GM12878 (cell line): ENCODE results near the gene CCR5AS.

ENCODE experiments used
- BCLAF1 ChIP-seq: fragments of 450-650 bp; IDR thresholded peaks from 2 replicates; pipeline ENCODE4 v1.6.1; 2017; ENCODE audit warnings: antibody characterized with exemption, mild to moderate bottlenecking, moderate library complexity
- BHLHE40 ChIP-seq, 2 experiments: fragments of 450-650 bp in 1 of 2; IDR thresholded peaks; 2 replicates each; pipeline ENCODE4 v1.6.1; 2011 to 2017; ENCODE audit warnings: low read depth in 2 of 2, borderline replicate concordance in 1 of 2, improper control_type of control experiment in 1 of 2, low read length in 1 of 2, mild to moderate bottlenecking in 1 of 2
- BMI1 ChIP-seq: fragments of 450-650 bp; IDR thresholded peaks from 2 replicates; pipeline ENCODE4 v1.6.1; 2016; ENCODE audit warnings: mild to moderate bottlenecking, moderate library complexity, borderline replicate concordance
- CREM ChIP-seq: IDR thresholded peaks from 2 replicates; pipeline ENCODE4 v1.6.1; 2014; ENCODE audit warnings: antibody characterized with exemption, low read depth
- CTCF ChIP-seq, 3 experiments: IDR thresholded peaks in 2 of 3; conservative IDR thresholded peaks in 1 of 3; 2 replicates each; pipeline ENCODE4 v1.5.1; 2011; ENCODE audit warnings: low read depth in 3 of 3, low read length in 3 of 3, mild to moderate bottlenecking in 3 of 3, control low read depth in 2 of 3, moderate library complexity in 2 of 3, inconsistent platforms in 1 of 3, mixed read lengths in 1 of 3; ENCODE audit not compliant: control insufficient read depth in 2 of 3, insufficient read depth in 1 of 3; ENCODE audit errors: extremely low read depth in 1 of 3
- MAX ChIP-seq: IDR thresholded peaks from 2 replicates; pipeline ENCODE4 v1.6.1; 2012; ENCODE audit warnings: low read depth, low read length, improper control_type of control experiment
- MXI1 ChIP-seq: fragments of 150-350 bp; IDR thresholded peaks from 2 replicates; pipeline ENCODE4 v1.6.1; 2011; ENCODE audit warnings: low read depth, mild to moderate bottlenecking, inconsistent platforms, low read length, improper control_type of control experiment
- MYC ChIP-seq: IDR thresholded peaks from 2 replicates; pipeline ENCODE4 v1.6.1; 2011; ENCODE audit warnings: mild to moderate bottlenecking, low read length, moderate library complexity, inconsistent platforms; ENCODE audit not compliant: insufficient read depth, insufficient replicate concordance, insufficient read length, severe bottlenecking
- PAX8 ChIP-seq: fragments of 450-650 bp; IDR thresholded peaks from 2 replicates; pipeline ENCODE4 v1.6.1; 2017; ENCODE audit warnings: mild to moderate bottlenecking, moderate library complexity
- POLR2AphosphoS5 ChIP-seq: IDR thresholded peaks from 2 replicates; pipeline ENCODE4 v1.6.1; 2011; ENCODE audit warnings: mild to moderate bottlenecking, low read length, inconsistent platforms
- SREBF2 ChIP-seq: IDR thresholded peaks from 2 replicates; pipeline ENCODE4 v1.6.1; 2012; ENCODE audit warnings: mild to moderate bottlenecking, low read length
- YY1 ChIP-seq: IDR thresholded peaks from 2 replicates; pipeline ENCODE4 v1.6.1; 2011; ENCODE audit warnings: low read depth, mild to moderate bottlenecking, low read length
- TF ChIP-seq, protein P1 (sequence below): fragments of 450-650 bp; IDR thresholded peaks from 2 replicates; pipeline ENCODE4 v1.6.1; 2017; ENCODE audit warnings: low read depth, mild to moderate bottlenecking, moderate library complexity
- TF ChIP-seq, protein P2 (sequence below): fragments of 150-350 bp; IDR thresholded peaks from 2 replicates; pipeline ENCODE4 v1.6.1; 2016; ENCODE audit warnings: low read depth, low read length

DNA sequence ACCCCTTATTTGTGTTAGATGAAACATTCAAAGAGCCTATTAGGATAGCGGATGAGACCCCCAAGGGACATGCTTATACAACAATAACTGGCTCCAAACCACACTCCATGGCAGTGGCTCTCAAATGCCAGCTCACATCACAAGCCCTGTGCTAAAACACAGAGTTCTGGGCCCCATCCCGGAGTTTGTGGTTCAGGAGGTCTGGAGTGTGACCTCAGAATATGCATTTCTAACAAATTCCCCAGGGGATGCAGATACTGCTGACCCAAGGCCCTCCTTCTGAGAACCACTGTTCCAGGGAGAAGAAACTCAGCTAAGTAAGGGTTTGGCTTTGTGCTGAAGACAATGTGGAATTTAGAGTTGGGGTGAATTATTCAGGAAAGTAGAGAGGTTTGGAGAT is 3.8 kb upstream of the CCR5AS start:
- TF ChIP-seq, protein P1, sequence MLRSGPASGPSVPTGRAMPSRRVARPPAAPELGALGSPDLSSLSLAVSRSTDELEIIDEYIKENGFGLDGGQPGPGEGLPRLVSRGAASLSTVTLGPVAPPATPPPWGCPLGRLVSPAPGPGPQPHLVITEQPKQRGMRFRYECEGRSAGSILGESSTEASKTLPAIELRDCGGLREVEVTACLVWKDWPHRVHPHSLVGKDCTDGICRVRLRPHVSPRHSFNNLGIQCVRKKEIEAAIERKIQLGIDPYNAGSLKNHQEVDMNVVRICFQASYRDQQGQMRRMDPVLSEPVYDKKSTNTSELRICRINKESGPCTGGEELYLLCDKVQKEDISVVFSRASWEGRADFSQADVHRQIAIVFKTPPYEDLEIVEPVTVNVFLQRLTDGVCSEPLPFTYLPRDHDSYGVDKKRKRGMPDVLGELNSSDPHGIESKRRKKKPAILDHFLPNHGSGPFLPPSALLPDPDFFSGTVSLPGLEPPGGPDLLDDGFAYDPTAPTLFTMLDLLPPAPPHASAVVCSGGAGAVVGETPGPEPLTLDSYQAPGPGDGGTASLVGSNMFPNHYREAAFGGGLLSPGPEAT, result no peak
- TF ChIP-seq BMI1, result no peak
- TF ChIP-seq MAX, result no peak
- no peak for TF ChIP-seq POLR2AphosphoS5
- TF ChIP-seq BHLHE40 (IDR thresholded peaks at IDR 0.05; ENCODE audit: borderline replicate concordance in 1 of 2, low read depth in 2 of 2, low read length in 1 of 2), result no peak
- TF ChIP-seq SREBF2, result no peak
- no peak for TF ChIP-seq YY1
- TF ChIP-seq BCLAF1, result no peak
- no peak for TF ChIP-seq CREM
- TF ChIP-seq MYC, result no peak
- TF ChIP-seq, protein P2, sequence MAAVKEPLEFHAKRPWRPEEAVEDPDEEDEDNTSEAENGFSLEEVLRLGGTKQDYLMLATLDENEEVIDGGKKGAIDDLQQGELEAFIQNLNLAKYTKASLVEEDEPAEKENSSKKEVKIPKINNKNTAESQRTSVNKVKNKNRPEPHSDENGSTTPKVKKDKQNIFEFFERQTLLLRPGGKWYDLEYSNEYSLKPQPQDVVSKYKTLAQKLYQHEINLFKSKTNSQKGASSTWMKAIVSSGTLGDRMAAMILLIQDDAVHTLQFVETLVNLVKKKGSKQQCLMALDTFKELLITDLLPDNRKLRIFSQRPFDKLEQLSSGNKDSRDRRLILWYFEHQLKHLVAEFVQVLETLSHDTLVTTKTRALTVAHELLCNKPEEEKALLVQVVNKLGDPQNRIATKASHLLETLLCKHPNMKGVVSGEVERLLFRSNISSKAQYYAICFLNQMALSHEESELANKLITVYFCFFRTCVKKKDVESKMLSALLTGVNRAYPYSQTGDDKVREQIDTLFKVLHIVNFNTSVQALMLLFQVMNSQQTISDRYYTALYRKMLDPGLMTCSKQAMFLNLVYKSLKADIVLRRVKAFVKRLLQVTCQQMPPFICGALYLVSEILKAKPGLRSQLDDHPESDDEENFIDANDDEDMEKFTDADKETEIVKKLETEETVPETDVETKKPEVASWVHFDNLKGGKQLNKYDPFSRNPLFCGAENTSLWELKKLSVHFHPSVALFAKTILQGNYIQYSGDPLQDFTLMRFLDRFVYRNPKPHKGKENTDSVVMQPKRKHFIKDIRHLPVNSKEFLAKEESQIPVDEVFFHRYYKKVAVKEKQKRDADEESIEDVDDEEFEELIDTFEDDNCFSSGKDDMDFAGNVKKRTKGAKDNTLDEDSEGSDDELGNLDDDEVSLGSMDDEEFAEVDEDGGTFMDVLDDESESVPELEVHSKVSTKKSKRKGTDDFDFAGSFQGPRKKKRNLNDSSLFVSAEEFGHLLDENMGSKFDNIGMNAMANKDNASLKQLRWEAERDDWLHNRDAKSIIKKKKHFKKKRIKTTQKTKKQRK, result no peak
- no peak for TF ChIP-seq CTCF (IDR thresholded peaks at IDR 0.05 in 2 of 3, conservative IDR thresholded peaks at IDR 0.05 in 1 of 3; ENCODE audit: control insufficient read depth in 2 of 3, extremely low read depth in 1 of 3, insufficient read depth in 1 of 3, low read depth in 3 of 3, low read length in 3 of 3)
- TF ChIP-seq MXI1, result no peak
- TF ChIP-seq PAX8, result no peak
